GM12878 (cell line): ENCODE results near the gene NPTX1. TPM values are rescaled to one million over a fixed set of nuclear protein-coding genes. Genes with fewer than 3 reads are reported as not detected.

Experiments
- BHLHE40 ChIP-seq, 2 experiments: fragments of 450-650 bp in 1 of 2; IDR thresholded peaks; 2 replicates each; pipeline ENCODE4 v1.6.1; 2011 to 2017; ENCODE audit warnings: low read depth in 2 of 2, borderline replicate concordance in 1 of 2, improper control_type of control experiment in 1 of 2, low read length in 1 of 2, mild to moderate bottlenecking in 1 of 2
- DPF2 ChIP-seq: fragments of 450-650 bp; IDR thresholded peaks from 2 replicates; pipeline ENCODE4 v1.6.1; 2017; ENCODE audit warnings: mild to moderate bottlenecking
- IKZF1 ChIP-seq: fragments of 450-650 bp; conservative IDR thresholded peaks from 2 replicates; pipeline ENCODE4 v1.6.1; 2017; ENCODE audit warnings: antibody characterized with exemption, mild to moderate bottlenecking
- IRF4 ChIP-seq: IDR thresholded peaks from 2 replicates; pipeline ENCODE4 v1.6.1; 2011; ENCODE audit warnings: low read depth, low read length
- JUNB ChIP-seq: IDR thresholded peaks from 2 replicates; pipeline ENCODE4 v1.6.1; 2016; ENCODE audit warnings: antibody characterized with exemption, mild to moderate bottlenecking
- POLR2AphosphoS5 ChIP-seq: IDR thresholded peaks from 2 replicates; pipeline ENCODE4 v1.6.1; 2011; ENCODE audit warnings: mild to moderate bottlenecking, low read length, inconsistent platforms
- RAD21 ChIP-seq: IDR thresholded peaks from 2 replicates; pipeline ENCODE4 v1.6.1; 2011; ENCODE audit warnings: mild to moderate bottlenecking, low read depth, low read length, moderate library complexity; ENCODE audit not compliant: insufficient read depth
- RELA ChIP-seq: fragments of 450-650 bp; IDR thresholded peaks from 2 replicates; pipeline ENCODE4 v1.8.0; 2014; ENCODE audit warnings: borderline replicate concordance; ENCODE audit not compliant: partially characterized antibody
- RUNX3 ChIP-seq: IDR thresholded peaks from 2 replicates; pipeline ENCODE4 v1.6.1; 2012; ENCODE audit warnings: low read length, inconsistent platforms
- SMARCA5 ChIP-seq: fragments of 450-650 bp; IDR thresholded peaks from 2 replicates; pipeline ENCODE4 v1.6.1; 2017; ENCODE audit warnings: mild to moderate bottlenecking
- SMC3 ChIP-seq: IDR thresholded peaks from 2 replicates; pipeline ENCODE4 v1.6.1; 2011; ENCODE audit warnings: low read length, improper control_type of control experiment, borderline replicate concordance
- STAT1 ChIP-seq: fragments of 450-650 bp; conservative IDR thresholded peaks from 2 replicates; pipeline ENCODE4 v1.6.1; 2014; ENCODE audit warnings: antibody characterized with exemption, mild to moderate bottlenecking
- WRNIP1 ChIP-seq: IDR thresholded peaks from 2 replicates; pipeline ENCODE4 v1.6.1; 2011; ENCODE audit warnings: low read depth, low read length, improper control_type of control experiment, borderline replicate concordance
- ZNF24 ChIP-seq: fragments of 450-650 bp; IDR thresholded peaks from 2 replicates; pipeline ENCODE4 v1.6.1; 2017; ENCODE audit warnings: antibody characterized with exemption, mild to moderate bottlenecking
- polyA plus RNA-seq, 11 experiments: library from polyadenylated mRNA; depleted of rRNA in 4 of 11; unstranded in 6 of 11; stranded (reverse) in 5 of 11; fragments of >200 nt; fragmentation: Nextera tagmentation in 4 of 11; fragmentation: Illumina TruSeq in 1 of 11; extraction: Ambion mirVana in 4 of 11; extraction: Trizol in 1 of 11; gene quantifications; 1 replicate in 1 of 11; 2 replicates in 10 of 11; pipeline versions ENCODE4 v1.2.1 to v1.2.3, GENCODE V29; 2011 to 2016; ENCODE audit warnings: inconsistent platforms in 2 of 11, missing spikeins in 2 of 11, low read depth in 1 of 11
- total RNA-seq, 4 experiments: library from RNA; depleted of rRNA in 3 of 4; stranded (reverse); fragments of >200 nt in 3 of 4; fragmentation: Illumina TruSeq in 1 of 4; extraction: Trizol in 1 of 4; gene quantifications; 2 replicates each; pipeline versions ENCODE4 v1.2.1 to v1.2.3, GENCODE V29; 2013 to 2021
- TF ChIP-seq, protein P1 (sequence below): fragments of 450-650 bp; conservative IDR thresholded peaks from 2 replicates; pipeline ENCODE4 v1.6.1; 2017; ENCODE audit warnings: mild to moderate bottlenecking, moderate library complexity
- TF ChIP-seq, protein P2 (sequence below): IDR thresholded peaks from 2 replicates; pipeline ENCODE4 v1.6.1; 2012; ENCODE audit warnings: mild to moderate bottlenecking, low read depth, low read length
- TF ChIP-seq, protein P3 (sequence below): fragments of 450-650 bp; IDR thresholded peaks from 2 replicates; pipeline ENCODE4 v1.6.1; 2018; ENCODE audit warnings: borderline replicate concordance, mild to moderate bottlenecking; ENCODE audit not compliant: partially characterized antibody
- TF ChIP-seq, protein P4 (sequence below): IDR thresholded peaks from 2 replicates; pipeline ENCODE4 v1.6.1; 2012; ENCODE audit warnings: low read depth, low read length, improper control_type of control experiment

The NPTX1 gene
- total and polyA plus RNA-seq, 10 of the 15 experiments (the other 5 are each of a cell fraction or from before 2014, with no cell fraction given): not detected

DNA sequence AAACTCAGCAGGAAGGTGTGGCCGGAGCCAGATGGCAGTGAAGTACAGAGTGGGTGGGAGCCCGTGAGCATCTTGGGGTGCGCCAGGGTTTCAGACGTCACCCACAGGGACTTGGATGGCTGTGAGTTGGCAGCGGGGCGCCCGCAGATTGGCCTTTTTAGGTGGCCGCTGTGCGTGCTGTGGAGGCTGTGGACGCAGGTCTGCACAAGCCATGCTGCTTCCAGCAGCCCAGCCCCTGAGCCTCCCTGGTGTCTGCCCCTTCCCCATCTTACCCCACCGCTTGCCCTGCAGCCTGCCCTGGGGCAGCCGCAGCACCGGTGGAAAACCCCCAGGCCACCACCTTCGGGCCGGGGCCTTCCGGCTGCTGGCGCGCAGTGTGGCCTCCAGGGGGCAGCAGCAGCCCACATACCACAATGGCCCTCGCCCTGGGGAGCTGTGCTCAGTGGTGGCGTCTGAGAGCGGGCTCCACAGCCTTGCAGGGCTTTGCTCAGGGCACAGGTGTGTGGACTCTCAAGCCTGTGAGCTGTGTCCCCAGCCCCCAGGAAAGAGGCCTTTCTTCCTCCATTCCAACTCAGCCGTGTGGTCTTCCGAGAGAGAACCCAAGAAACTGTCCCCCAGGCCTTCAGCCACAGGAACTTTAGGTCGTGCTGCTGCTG is 49.6 kb downstream of the NPTX1 start (continued):
- TF ChIP-seq, protein P1, sequence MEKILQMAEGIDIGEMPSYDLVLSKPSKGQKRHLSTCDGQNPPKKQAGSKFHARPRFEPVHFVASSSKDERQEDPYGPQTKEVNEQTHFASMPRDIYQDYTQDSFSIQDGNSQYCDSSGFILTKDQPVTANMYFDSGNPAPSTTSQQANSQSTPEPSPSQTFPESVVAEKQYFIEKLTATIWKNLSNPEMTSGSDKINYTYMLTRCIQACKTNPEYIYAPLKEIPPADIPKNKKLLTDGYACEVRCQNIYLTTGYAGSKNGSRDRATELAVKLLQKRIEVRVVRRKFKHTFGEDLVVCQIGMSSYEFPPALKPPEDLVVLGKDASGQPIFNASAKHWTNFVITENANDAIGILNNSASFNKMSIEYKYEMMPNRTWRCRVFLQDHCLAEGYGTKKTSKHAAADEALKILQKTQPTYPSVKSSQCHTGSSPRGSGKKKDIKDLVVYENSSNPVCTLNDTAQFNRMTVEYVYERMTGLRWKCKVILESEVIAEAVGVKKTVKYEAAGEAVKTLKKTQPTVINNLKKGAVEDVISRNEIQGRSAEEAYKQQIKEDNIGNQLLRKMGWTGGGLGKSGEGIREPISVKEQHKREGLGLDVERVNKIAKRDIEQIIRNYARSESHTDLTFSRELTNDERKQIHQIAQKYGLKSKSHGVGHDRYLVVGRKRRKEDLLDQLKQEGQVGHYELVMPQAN: 0 out of 2 replicates have a peak, but pooled peaks have one; percentile 16
- TF ChIP-seq IRF4 (0 out of 2 replicates have a peak, but pooled peaks have one; percentile 40), RUNX3 (peak; percentile 55), IKZF1 (peak; percentile 51), RELA (peak; percentile 91), POLR2AphosphoS5 (no peak), SMC3 (peak; percentile 99), JUNB (no peak), STAT1 (peak; percentile 67; the same call in 1 of the 2 replicates), SMARCA5 (0 out of 2 replicates have a peak, but pooled peaks have one; percentile 70), DPF2 (peak; percentile 71; the same call in 1 of the 2 replicates), RAD21 (peak; percentile 97), BHLHE40 (IDR thresholded peaks at IDR 0.05; ENCODE audit: borderline replicate concordance in 1 of 2, low read depth in 2 of 2, low read length in 1 of 2) (peak in 1 of 2 experiments; percentile 52; a peak in 2 of 4 replicates), WRNIP1 (no peak), ZNF24 (peak; percentile 79)
- TF ChIP-seq, protein P2, sequence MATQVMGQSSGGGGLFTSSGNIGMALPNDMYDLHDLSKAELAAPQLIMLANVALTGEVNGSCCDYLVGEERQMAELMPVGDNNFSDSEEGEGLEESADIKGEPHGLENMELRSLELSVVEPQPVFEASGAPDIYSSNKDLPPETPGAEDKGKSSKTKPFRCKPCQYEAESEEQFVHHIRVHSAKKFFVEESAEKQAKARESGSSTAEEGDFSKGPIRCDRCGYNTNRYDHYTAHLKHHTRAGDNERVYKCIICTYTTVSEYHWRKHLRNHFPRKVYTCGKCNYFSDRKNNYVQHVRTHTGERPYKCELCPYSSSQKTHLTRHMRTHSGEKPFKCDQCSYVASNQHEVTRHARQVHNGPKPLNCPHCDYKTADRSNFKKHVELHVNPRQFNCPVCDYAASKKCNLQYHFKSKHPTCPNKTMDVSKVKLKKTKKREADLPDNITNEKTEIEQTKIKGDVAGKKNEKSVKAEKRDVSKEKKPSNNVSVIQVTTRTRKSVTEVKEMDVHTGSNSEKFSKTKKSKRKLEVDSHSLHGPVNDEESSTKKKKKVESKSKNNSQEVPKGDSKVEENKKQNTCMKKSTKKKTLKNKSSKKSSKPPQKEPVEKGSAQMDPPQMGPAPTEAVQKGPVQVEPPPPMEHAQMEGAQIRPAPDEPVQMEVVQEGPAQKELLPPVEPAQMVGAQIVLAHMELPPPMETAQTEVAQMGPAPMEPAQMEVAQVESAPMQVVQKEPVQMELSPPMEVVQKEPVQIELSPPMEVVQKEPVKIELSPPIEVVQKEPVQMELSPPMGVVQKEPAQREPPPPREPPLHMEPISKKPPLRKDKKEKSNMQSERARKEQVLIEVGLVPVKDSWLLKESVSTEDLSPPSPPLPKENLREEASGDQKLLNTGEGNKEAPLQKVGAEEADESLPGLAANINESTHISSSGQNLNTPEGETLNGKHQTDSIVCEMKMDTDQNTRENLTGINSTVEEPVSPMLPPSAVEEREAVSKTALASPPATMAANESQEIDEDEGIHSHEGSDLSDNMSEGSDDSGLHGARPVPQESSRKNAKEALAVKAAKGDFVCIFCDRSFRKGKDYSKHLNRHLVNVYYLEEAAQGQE: no peak
- TF ChIP-seq, protein P3, sequence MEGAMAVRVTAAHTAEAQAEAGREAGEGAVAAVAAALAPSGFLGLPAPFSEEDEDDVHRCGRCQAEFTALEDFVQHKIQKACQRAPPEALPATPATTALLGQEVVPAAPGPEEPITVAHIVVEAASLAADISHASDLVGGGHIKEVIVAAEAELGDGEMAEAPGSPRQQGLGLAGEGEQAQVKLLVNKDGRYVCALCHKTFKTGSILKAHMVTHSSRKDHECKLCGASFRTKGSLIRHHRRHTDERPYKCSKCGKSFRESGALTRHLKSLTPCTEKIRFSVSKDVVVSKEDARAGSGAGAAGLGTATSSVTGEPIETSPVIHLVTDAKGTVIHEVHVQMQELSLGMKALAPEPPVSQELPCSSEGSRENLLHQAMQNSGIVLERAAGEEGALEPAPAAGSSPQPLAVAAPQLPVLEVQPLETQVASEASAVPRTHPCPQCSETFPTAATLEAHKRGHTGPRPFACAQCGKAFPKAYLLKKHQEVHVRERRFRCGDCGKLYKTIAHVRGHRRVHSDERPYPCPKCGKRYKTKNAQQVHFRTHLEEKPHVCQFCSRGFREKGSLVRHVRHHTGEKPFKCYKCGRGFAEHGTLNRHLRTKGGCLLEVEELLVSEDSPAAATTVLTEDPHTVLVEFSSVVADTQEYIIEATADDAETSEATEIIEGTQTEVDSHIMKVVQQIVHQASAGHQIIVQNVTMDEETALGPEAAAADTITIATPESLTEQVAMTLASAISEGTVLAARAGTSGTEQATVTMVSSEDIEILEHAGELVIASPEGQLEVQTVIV: no peak
- TF ChIP-seq, protein P4, sequence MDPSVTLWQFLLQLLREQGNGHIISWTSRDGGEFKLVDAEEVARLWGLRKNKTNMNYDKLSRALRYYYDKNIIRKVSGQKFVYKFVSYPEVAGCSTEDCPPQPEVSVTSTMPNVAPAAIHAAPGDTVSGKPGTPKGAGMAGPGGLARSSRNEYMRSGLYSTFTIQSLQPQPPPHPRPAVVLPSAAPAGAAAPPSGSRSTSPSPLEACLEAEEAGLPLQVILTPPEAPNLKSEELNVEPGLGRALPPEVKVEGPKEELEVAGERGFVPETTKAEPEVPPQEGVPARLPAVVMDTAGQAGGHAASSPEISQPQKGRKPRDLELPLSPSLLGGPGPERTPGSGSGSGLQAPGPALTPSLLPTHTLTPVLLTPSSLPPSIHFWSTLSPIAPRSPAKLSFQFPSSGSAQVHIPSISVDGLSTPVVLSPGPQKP: 0 out of 2 replicates have a peak, but pooled peaks have one; percentile 47
